Measurements from ENCODE around the gene DNAI4.
"Not testable (repeated sequence)": the region's sequence is repeated elsewhere in the genome, so short reads cannot be mapped to it uniquely, and the experiment has no call there.

DNAI4 gene

GRCh38 chr1:66890621-66891020, 34.0 kb downstream of the DNAI4 start:
- Histone ChIP-seq H3K4me1 (ENCODE audit: control insufficient read depth, insufficient read depth, low read length) (no peaks in the 10 kb centered on the region), H3K36me3 (ENCODE audit: control insufficient read depth, insufficient read depth, low read length) (no peaks in the 10 kb centered on the region), H3K27me3 (ENCODE audit: control insufficient read depth, insufficient read depth, low read length) (no peaks in the 10 kb centered on the region), H3K27ac (ENCODE audit: low read depth, low read length) (no peak overlapping the region), H3K9me3 (ENCODE audit: control insufficient read depth, insufficient read depth, low read depth, low read length) (no peaks in the 10 kb centered on the region), H3K9ac (ENCODE audit: low read length) (no peak overlapping the region), H3K4me3 (ENCODE audit: low read depth, low read length) (no peak overlapping the region)

- Histone ChIP-seq H3K36me3 (ENCODE audit: control insufficient read depth, insufficient read depth, low read length) (no peaks in the 10 kb centered on the region), H3K9ac (ENCODE audit: low read length) (no peak overlapping the region), H3K4me3 (ENCODE audit: low read depth, low read length) (no peak overlapping the region), H3K27me3 (ENCODE audit: control insufficient read depth, insufficient read depth, low read length) (no peaks in the 10 kb centered on the region), H3K4me1 (ENCODE audit: control insufficient read depth, insufficient read depth, low read length) (no peaks in the 10 kb centered on the region), H3K9me3 (ENCODE audit: control insufficient read depth, insufficient read depth, low read depth, low read length) (no peaks in the 10 kb centered on the region), H3K27ac (ENCODE audit: low read depth, low read length) (no peak overlapping the region)
These were observed 35.6 kb downstream of the DNAI4 start for GRCh38 chr1:66889030-66889429.

- Histone ChIP-seq H3K36me3 (ENCODE audit: control insufficient read depth, insufficient read depth, low read length) (no peaks in the 10 kb centered on the region), H3K4me3 (ENCODE audit: low read depth, low read length) (no peak overlapping the region), H3K27me3 (ENCODE audit: control insufficient read depth, insufficient read depth, low read length) (no peaks in the 10 kb centered on the region)
These were observed 48.0 kb downstream of the DNAI4 start for GRCh38 chr1:66876664-66877063.

GRCh38 chr1:66873111-66873510, 51.5 kb downstream of the DNAI4 start:
- Histone ChIP-seq H3K9ac (ENCODE audit: low read length) (no peak overlapping the region), H3K4me1 (ENCODE audit: control insufficient read depth, insufficient read depth, low read length) (no peaks in the 10 kb centered on the region), H3K9me3 (ENCODE audit: control insufficient read depth, insufficient read depth, low read depth, low read length) (no peaks in the 10 kb centered on the region), H3K27ac (ENCODE audit: low read depth, low read length) (no peak overlapping the region), H3K36me3 (ENCODE audit: control insufficient read depth, insufficient read depth, low read length) (no peaks in the 10 kb centered on the region), H3K4me3 (ENCODE audit: low read depth, low read length) (no peak overlapping the region), H3K27me3 (ENCODE audit: control insufficient read depth, insufficient read depth, low read length) (no peaks in the 10 kb centered on the region)

More at GRCh38 chr1:66876664-66877063, 48.0 kb downstream of the DNAI4 start:
- 0 out of 2 replicates have a peak, but pooled peaks cover 3% of the 10 kb centered on the region for H3K9me3 ChIP-seq (ENCODE audit: control insufficient read depth, insufficient read depth, low read depth, low read length)
- H3K27ac ChIP-seq (ENCODE audit: low read depth, low read length) = no peak overlapping the region
- H3K9ac ChIP-seq (ENCODE audit: low read length) = no peak overlapping the region
- no peaks in the 10 kb centered on the region for H3K4me1 ChIP-seq (ENCODE audit: control insufficient read depth, insufficient read depth, low read length)

- not testable (repeated sequence) for H3K9me3 ChIP-seq (ENCODE audit: control insufficient read depth, insufficient read depth, low read depth, low read length); H3K27ac ChIP-seq (ENCODE audit: low read depth, low read length); H3K4me1 ChIP-seq (ENCODE audit: control insufficient read depth, insufficient read depth, low read length); H3K36me3 ChIP-seq (ENCODE audit: control insufficient read depth, insufficient read depth, low read length); H3K9ac ChIP-seq (ENCODE audit: low read length); H3K27me3 ChIP-seq (ENCODE audit: control insufficient read depth, insufficient read depth, low read length); H3K4me3 ChIP-seq (ENCODE audit: low read depth, low read length)
These were observed 52.6 kb downstream of the DNAI4 start for GRCh38 chr1:66872024-66872423.

- Histone ChIP-seq H3K4me3 (ENCODE audit: low read depth, low read length) (no peak overlapping the region), H3K9ac (ENCODE audit: low read length) (no peak overlapping the region), H3K9me3 (ENCODE audit: control insufficient read depth, insufficient read depth, low read depth, low read length) (no peaks in the 10 kb centered on the region), H3K4me1 (ENCODE audit: control insufficient read depth, insufficient read depth, low read length) (no peaks in the 10 kb centered on the region), H3K36me3 (ENCODE audit: control insufficient read depth, insufficient read depth, low read length) (no peaks in the 10 kb centered on the region), H3K27me3 (ENCODE audit: control insufficient read depth, insufficient read depth, low read length) (no peaks in the 10 kb centered on the region), H3K27ac (ENCODE audit: low read depth, low read length) (no peak overlapping the region)
These were observed 57.2 kb downstream of the DNAI4 start for GRCh38 chr1:66867501-66867900.

GRCh38 chr1:66860529-66860928, 64.1 kb downstream of the DNAI4 start:
- Histone ChIP-seq H3K9me3 (ENCODE audit: control insufficient read depth, insufficient read depth, low read depth, low read length) (no peaks in the 10 kb centered on the region), H3K36me3 (ENCODE audit: control insufficient read depth, insufficient read depth, low read length) (no peaks in the 10 kb centered on the region), H3K27ac (ENCODE audit: low read depth, low read length) (no peak overlapping the region), H3K9ac (ENCODE audit: low read length) (no peak overlapping the region), H3K27me3 (ENCODE audit: control insufficient read depth, insufficient read depth, low read length) (no peaks in the 10 kb centered on the region), H3K4me3 (ENCODE audit: low read depth, low read length) (no peak overlapping the region), H3K4me1 (ENCODE audit: control insufficient read depth, insufficient read depth, low read length) (no peaks in the 10 kb centered on the region)

GRCh38 chr1:66853379-66853778, 71.3 kb downstream of the DNAI4 start:
- H3K27ac ChIP-seq (ENCODE audit: low read depth, low read length) = no peak overlapping the region
- no peaks in the 10 kb centered on the region for H3K36me3 ChIP-seq (ENCODE audit: control insufficient read depth, insufficient read depth, low read length)
- no peak overlapping the region for H3K4me3 ChIP-seq (ENCODE audit: low read depth, low read length)
- H3K9me3 ChIP-seq (ENCODE audit: control insufficient read depth, insufficient read depth, low read depth, low read length) = no peaks in the 10 kb centered on the region
- no peaks in the 10 kb centered on the region for H3K4me1 ChIP-seq (ENCODE audit: control insufficient read depth, insufficient read depth, low read length)
- H3K9ac ChIP-seq (ENCODE audit: low read length) = no peak overlapping the region
- H3K27me3 ChIP-seq (ENCODE audit: control insufficient read depth, insufficient read depth, low read length) = no peaks in the 10 kb centered on the region

- Histone ChIP-seq H3K4me1 (ENCODE audit: control insufficient read depth, insufficient read depth, low read length) (no peaks in the 10 kb centered on the region), H3K27me3 (ENCODE audit: control insufficient read depth, insufficient read depth, low read length) (no peaks in the 10 kb centered on the region), H3K4me3 (ENCODE audit: low read depth, low read length) (no peak overlapping the region), H3K27ac (ENCODE audit: low read depth, low read length) (no peak overlapping the region), H3K9me3 (ENCODE audit: control insufficient read depth, insufficient read depth, low read depth, low read length) (no peaks in the 10 kb centered on the region), H3K9ac (ENCODE audit: low read length) (no peak overlapping the region), H3K36me3 (ENCODE audit: control insufficient read depth, insufficient read depth, low read length) (no peaks in the 10 kb centered on the region)
These were observed 71.8 kb downstream of the DNAI4 start for GRCh38 chr1:66852870-66853269.

- no peak overlapping the region for H3K27ac ChIP-seq (ENCODE audit: low read depth, low read length)
- no peaks in the 10 kb centered on the region for H3K4me1 ChIP-seq (ENCODE audit: control insufficient read depth, insufficient read depth, low read length)
- H3K9ac ChIP-seq (ENCODE audit: low read length) = no peak overlapping the region
- no peaks in the 10 kb centered on the region for H3K27me3 ChIP-seq (ENCODE audit: control insufficient read depth, insufficient read depth, low read length)
- H3K9me3 ChIP-seq (ENCODE audit: control insufficient read depth, insufficient read depth, low read depth, low read length) = no peaks in the 10 kb centered on the region
- no peaks in the 10 kb centered on the region for H3K36me3 ChIP-seq (ENCODE audit: control insufficient read depth, insufficient read depth, low read length)
- H3K4me3 ChIP-seq (ENCODE audit: low read depth, low read length) = no peak overlapping the region
These were observed 73.7 kb downstream of the DNAI4 start for GRCh38 chr1:66850989-66851388.

GRCh38 chr1:66848193-66848592, 76.5 kb downstream of the DNAI4 start:
- Histone ChIP-seq H3K27ac (ENCODE audit: low read depth, low read length) (no peak overlapping the region), H3K36me3 (ENCODE audit: control insufficient read depth, insufficient read depth, low read length) (no peaks in the 10 kb centered on the region), H3K4me3 (ENCODE audit: low read depth, low read length) (no peak overlapping the region), H3K9me3 (ENCODE audit: control insufficient read depth, insufficient read depth, low read depth, low read length) (no peaks in the 10 kb centered on the region), H3K4me1 (ENCODE audit: control insufficient read depth, insufficient read depth, low read length) (no peaks in the 10 kb centered on the region), H3K9ac (ENCODE audit: low read length) (no peak overlapping the region), H3K27me3 (ENCODE audit: control insufficient read depth, insufficient read depth, low read length) (no peaks in the 10 kb centered on the region)

- Histone ChIP-seq H3K9ac (ENCODE audit: low read length) (no peak overlapping the region), H3K9me3 (ENCODE audit: control insufficient read depth, insufficient read depth, low read depth, low read length) (no peaks in the 10 kb centered on the region), H3K36me3 (ENCODE audit: control insufficient read depth, insufficient read depth, low read length) (no peaks in the 10 kb centered on the region), H3K27ac (ENCODE audit: low read depth, low read length) (no peak overlapping the region), H3K4me3 (ENCODE audit: low read depth, low read length) (no peak overlapping the region), H3K4me1 (ENCODE audit: control insufficient read depth, insufficient read depth, low read length) (no peaks in the 10 kb centered on the region), H3K27me3 (ENCODE audit: control insufficient read depth, insufficient read depth, low read length) (no peaks in the 10 kb centered on the region)
These were observed 83.7 kb downstream of the DNAI4 start for GRCh38 chr1:66840929-66841328.
